KG1 (cell line): Measurements from ENCODE around the gene IGF1R.

Experiments
- DNase-seq: peaks from one replicate; lab custom pipeline; 2025; lab: John Stamatoyannopoulos, UW

Gene IGF1R

DNA sequence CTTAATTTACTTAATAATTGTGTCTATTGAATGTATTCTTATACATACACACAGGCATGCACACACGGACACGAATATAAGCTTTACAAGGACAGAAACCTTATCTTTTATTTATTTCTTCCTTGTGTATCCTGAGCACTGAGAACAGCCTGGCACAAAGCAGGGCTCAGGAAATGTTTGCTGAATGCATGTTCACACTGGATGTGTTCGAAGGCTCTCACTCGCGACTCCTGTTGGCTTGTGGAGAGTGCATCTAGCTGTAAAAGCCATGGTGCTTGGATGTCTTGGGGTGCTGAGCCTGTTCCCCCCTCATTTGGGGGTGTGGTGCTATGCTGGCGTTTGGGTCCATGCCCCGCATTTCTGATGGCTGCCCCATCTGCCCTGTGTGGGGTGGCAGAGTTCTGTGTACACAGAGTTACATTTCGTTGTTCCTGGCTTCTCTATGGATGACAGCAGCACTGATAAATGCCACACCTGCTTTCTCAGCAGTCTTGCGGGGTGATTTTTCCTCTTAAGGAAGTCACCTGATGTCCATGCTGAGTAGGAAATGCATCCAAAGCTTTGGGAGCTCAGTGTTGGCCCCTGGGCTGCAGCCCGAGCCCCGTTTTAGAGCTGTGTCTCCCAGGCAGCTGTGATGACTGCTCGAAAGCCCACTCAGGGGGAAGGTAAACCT lies 148.5 kb downstream of the IGF1R start:
- DNase-seq, result no peak

GRCh38 chr15:98798375-98798893 lies 150.1 kb downstream of the IGF1R start:
- no peak for DNase-seq

- DNase-seq, result no peak
Measured at GRCh38 chr15:98799461-98800390, 151.4 kb downstream of the IGF1R start.

GRCh38 chr15:98800437-98801233 lies 152.3 kb downstream of the IGF1R start:
- no peak for DNase-seq

GRCh38 chr15:98801234-98801561 lies 152.9 kb downstream of the IGF1R start:
- no peak for DNase-seq

DNA sequence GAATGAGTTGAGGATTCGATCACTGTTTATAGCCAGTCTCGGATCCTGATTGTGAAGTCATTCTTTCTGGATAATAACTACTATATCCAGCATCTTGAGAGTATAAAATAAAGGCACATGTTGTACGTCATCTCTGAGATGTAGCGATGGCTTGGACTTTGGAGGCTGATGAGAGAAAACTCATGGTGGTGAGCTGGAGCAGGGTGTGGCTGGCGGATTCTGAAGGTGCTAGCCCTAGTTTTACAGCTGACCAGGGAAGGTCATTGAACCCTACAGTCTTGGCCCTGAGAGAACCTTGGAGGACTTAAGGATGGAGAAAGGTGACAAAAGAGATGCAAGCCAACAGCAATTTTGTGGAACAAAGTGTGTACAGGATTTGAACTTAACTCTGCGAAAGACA lies 153.8 kb downstream of the IGF1R start:
- no peak for DNase-seq

DNA sequence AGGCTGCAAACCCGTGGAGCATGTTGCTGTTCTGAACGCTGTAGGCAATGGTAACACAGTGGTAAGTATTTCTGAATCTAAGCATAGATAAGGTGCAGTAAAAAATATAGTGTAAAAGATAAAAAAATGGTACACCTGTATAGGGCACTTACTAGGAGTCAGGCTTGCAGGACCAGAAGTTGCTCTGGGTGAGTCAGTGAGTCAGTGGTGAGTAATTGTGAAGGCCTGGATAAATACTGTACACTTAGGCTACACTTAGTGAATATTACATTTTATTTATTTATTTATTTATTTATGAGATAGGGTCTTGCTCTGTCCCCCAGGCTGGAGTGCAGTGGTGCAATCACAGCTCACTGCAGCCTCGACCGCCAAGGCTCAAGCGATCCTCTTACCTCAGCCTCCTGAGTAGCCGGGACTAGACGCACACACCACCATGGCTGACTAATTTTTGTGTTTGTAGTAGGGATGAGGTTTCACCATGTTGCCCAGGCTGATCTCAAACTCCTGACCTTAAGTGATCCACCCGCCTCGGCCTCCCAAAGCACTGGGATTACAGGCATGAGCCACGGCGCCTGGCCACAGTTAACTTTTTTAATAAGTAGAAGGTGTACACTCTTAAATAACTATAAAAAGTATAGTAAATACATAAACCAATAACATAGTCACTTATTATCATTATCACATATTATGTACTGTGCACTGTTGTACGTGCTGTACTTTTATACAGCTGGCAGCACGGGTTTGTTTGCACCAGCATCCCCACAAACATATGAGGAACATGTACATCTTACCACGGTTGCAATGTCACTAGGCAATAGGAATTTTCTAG lies 155.1 kb downstream of the IGF1R start:
- no peak for DNase-seq

DNA sequence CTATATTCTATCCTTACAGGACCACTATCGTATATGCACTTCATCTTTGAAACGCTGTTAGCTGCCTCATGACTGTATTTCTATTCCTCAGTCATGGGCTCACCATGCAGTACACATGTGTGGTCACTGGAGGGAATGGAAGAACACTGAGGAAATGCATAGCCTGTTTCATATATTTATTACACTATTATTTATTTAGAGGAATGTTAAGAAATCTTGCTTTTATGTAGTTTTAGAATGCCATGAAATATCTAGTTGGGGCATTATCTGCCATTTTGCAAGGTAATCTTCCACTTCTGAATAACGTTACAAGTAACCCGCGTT lies 155.7 kb downstream of the IGF1R start:
- DNase-seq, result no peak

DNA sequence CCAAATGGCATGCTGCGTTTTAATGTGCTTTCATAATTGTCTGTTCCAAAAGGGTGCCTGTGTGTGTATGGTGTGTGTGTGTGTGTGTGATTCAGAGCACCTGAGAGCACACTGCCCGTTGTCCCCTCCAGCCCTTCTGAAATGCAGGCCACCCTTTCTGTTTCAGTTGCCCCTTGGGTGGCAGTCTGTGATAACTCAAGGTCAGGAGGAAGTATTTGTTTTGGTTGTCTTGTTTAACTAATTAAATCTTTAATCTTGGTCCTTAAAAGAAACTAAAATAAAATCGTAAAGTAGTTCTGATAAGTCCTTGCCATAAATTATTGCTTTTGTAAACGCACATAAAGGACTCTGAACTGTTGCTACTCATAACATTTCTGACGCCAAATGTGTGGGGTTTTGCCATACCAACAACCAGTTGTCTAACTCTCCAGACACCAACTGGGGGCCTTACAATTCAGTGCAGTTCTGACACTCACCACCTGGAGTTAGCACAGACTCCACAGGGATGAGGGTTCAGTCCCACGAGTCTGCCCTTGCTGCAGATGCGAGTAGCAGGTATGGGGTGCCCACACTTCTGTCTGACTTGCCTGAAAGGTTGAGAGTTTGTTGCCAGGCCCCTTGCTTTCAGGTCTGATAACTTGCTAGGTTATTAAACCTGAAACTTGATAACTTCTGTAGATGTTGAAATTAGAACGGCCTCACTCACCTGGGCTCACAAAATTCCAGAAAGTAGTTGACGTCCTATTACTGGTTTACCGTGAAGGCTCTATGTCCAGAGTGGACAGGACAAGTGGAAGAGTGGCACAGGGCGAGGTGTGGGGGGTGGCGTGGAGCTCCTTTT lies 157.3 kb downstream of the IGF1R start:
- no peak for DNase-seq

GRCh38 chr15:98806275-98806895 lies 158.0 kb downstream of the IGF1R start:
- DNase-seq, result no peak

- no peak for DNase-seq
Measured at GRCh38 chr15:98807262-98807661, 158.9 kb downstream of the IGF1R start.

DNA sequence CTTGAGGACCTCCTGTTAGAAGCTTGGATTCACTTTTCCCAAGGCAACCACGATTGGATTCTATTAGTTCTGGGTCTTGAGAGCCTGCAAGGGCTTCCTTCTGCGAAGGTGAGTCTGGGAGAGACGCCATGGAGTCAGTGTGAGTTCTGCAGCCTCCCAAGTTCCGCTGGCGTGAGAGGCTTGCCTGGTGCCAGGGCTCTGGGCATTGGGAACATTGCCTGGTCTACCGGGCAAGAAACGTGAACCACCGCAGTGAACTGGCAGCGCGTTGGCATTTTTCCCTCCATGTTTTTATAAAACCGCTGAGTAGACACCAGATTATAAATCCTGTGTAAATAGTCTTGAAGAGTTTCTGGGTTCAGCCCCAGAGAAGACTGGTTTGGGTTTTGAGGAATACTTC lies 160.9 kb downstream of the IGF1R start:
- no peak for DNase-seq

GRCh38 chr15:98812716-98813446 lies 164.5 kb downstream of the IGF1R start:
- DNase-seq, result no peak

GRCh38 chr15:98813951-98814350 lies 165.6 kb downstream of the IGF1R start:
- no peak for DNase-seq

DNA sequence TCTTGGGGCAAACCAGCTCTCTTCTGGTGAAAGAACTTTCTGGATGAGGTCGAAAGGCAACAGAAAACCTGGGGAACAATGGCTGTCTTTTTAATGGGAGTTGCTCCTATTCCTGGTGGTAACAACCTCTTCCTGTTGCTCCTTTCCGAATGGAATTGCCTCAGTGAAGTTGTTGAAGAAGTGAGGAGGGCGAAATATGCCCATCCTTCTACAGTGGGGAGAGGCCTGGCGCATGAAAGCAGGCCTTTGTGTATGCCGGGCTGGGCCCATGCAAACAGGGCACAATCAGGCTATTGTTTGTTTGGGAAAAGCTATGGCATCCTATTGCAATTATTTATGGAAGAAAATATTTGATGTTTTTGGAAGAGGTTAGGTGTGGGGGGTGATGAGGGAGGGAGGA lies 166.9 kb downstream of the IGF1R start:
- no peak for DNase-seq

DNA sequence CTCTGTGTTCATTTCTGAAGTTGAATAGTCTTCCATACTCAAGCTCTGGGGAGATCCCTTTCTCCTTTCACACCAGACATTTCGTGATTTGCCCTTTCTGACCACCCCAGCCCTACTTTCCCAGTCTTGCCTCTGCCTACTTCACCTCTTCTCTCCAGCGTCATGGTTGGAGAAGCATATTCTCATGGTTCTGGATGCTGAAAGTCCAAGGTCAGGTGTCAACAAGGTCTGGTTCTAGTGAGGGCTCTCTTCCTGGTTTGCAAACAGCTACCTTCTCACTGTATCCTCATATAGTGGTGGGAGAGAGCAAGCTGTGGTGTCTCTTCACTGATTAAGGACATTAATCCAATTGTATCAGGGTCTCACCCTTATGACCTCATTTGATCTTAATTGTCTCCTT lies 169.4 kb downstream of the IGF1R start:
- no peak for DNase-seq

DNA sequence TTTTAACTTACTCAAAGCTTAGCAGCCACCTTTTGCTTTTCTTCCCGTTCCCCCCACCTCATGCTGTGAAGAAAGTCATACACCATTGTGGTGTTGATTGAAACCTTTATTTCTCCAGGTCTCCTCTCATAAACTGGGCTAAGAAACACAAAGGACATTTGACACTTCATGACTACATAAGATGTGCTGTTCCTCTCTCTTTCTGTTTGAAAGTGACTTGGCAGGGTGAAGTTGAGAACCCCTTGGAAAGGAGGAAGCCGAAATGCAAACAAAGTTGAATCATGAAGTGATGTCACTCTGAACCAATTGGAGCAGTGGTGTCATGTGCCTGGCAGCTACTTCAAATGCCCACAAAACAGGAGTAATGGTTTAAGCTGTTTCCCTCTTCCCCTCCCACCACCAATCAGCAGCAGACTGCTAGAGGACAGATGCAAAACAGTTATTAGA lies 174.7 kb downstream of the IGF1R start:
- DNase-seq, result no peak

GRCh38 chr15:98823616-98824015 lies 175.3 kb downstream of the IGF1R start:
- no peak for DNase-seq

DNA sequence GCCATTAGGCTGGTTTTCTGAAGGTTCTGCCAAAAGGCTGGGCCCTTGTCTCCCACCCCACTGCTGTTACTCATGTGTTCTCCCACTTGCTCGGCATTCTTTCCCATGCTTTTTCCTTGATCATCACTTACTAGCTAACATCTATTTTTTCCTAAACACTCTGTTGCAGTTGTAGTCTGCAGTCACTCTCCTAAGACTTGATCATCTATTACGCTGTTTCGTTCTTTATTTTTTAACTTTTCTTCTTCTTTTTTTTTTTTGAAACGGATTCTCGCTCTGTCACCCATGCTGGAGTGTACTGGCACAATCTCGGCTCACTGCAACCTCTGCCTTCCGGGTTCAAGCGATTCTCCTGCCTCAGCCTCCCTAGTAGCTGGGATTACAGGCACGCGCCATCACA lies 176.3 kb downstream of the IGF1R start:
- no peak for DNase-seq

DNA sequence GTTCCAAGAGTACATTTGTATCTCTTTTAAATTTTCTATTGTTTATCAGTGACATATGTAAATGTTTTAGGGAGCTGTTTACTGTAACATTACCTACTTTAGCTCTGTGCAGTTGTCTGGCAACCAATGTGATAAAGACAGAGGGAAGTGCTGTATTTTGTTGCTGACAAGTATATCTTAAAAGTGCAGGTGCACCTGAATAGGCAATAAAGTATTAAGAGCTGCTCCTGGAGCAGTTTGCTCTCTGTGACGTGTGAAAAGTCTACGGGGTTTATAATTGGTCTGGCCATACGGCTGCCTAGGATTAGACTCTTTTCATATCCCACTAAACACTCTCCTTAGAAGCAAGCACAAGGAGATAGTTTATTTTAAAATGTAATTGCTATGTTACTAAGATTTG lies 178.3 kb downstream of the IGF1R start:
- DNase-seq, result no peak
